ENCODE results near the gene NUDT2.

DNA sequence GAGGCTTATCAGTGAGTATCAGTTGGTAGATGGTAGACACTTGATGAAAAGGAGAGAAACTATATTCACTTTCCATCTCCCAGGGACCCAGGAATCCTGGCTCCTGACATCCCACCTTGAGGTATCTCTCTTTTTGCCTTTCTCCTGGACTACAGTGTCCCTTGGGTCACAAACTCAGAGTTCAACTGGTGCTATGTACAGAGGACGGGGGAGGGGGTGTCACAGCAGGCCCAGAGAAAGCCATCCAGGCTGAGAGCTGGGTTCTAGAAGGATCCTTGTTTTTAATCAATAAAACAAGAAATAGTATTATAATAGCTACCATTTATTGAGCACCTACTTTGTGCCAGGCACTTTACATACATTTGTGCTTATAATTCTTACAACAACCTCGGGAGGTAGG is 37.0 kb downstream of the NUDT2 start:
- TF ChIP-seq, protein P1, sequence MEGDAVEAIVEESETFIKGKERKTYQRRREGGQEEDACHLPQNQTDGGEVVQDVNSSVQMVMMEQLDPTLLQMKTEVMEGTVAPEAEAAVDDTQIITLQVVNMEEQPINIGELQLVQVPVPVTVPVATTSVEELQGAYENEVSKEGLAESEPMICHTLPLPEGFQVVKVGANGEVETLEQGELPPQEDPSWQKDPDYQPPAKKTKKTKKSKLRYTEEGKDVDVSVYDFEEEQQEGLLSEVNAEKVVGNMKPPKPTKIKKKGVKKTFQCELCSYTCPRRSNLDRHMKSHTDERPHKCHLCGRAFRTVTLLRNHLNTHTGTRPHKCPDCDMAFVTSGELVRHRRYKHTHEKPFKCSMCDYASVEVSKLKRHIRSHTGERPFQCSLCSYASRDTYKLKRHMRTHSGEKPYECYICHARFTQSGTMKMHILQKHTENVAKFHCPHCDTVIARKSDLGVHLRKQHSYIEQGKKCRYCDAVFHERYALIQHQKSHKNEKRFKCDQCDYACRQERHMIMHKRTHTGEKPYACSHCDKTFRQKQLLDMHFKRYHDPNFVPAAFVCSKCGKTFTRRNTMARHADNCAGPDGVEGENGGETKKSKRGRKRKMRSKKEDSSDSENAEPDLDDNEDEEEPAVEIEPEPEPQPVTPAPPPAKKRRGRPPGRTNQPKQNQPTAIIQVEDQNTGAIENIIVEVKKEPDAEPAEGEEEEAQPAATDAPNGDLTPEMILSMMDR (IDR thresholded peaks at IDR 0.05; ENCODE audit: low read depth, low read length, poor library complexity, severe bottlenecking): no peak
- no peak for TF ChIP-seq EZH2phosphoT487 (IDR thresholded peaks at IDR 0.05; ENCODE audit: borderline replicate concordance, low read length)

Measured in DOHH2 (cell line).